ENCODE results near the gene PROP1.

The PROP1 gene

GRCh38 chr5:177964471-177964870 is 31.6 kb downstream of the PROP1 start:
- no peaks in the 10 kb centered on the region for H3K9me2 ChIP-seq (replicated peaks; ENCODE audit: control insufficient read depth, low read length)
- no peaks in the 10 kb centered on the region for H3K4me1 ChIP-seq (ENCODE audit: control insufficient read depth, low read length)
- H3K79me2 ChIP-seq (ENCODE audit: control insufficient read depth, low read length) = no peaks in the 10 kb centered on the region
- no peak overlapping the region for H3K27ac ChIP-seq (ENCODE audit: low read depth, low read length)
- peaks cover 8% of the 10 kb centered on the region; the same call in 1 of the 2 replicates for H3K9me3 ChIP-seq (ENCODE audit: control insufficient read depth, insufficient read depth, low read length)
- no peaks in the 10 kb centered on the region for H3K27me3 ChIP-seq (ENCODE audit: control insufficient read depth, low read length)
- no peak overlapping the region for H3K4me2 ChIP-seq (ENCODE audit: low read length)
- H4K20me1 ChIP-seq (ENCODE audit: control insufficient read depth, insufficient read depth, low read depth, low read length) = no peaks in the 10 kb centered on the region
- no peak overlapping the region for H3K4me3 ChIP-seq (ENCODE audit: low read length)
- H3F3A ChIP-seq (ENCODE audit: control insufficient read depth, insufficient read depth) = no peaks in the 10 kb centered on the region
- H3K36me3 ChIP-seq (ENCODE audit: control insufficient read depth, low read length) = no peaks in the 10 kb centered on the region
- TF ChIP-seq EZH2phosphoT487 (IDR thresholded peaks at IDR 0.05; ENCODE audit: borderline replicate concordance, low read length) (no peak), CTCF (IDR thresholded peaks at IDR 0.05; ENCODE audit: low read depth, low read length, poor library complexity, severe bottlenecking) (no peak)

GRCh38 chr5:177963966-177964365 is 32.1 kb downstream of the PROP1 start:
- Histone ChIP-seq H3K27ac (ENCODE audit: low read depth, low read length) (no peak overlapping the region), H3K36me3 (ENCODE audit: control insufficient read depth, low read length) (no peaks in the 10 kb centered on the region), H3F3A (ENCODE audit: control insufficient read depth, insufficient read depth) (no peaks in the 10 kb centered on the region), H4K20me1 (ENCODE audit: control insufficient read depth, insufficient read depth, low read depth, low read length) (no peaks in the 10 kb centered on the region), H3K4me1 (ENCODE audit: control insufficient read depth, low read length) (no peaks in the 10 kb centered on the region), H3K9me2 (replicated peaks; ENCODE audit: control insufficient read depth, low read length) (no peaks in the 10 kb centered on the region), H3K27me3 (ENCODE audit: control insufficient read depth, low read length) (no peaks in the 10 kb centered on the region), H3K4me2 (ENCODE audit: low read length) (no peak overlapping the region), H3K4me3 (ENCODE audit: low read length) (no peak overlapping the region), H3K79me2 (ENCODE audit: control insufficient read depth, low read length) (no peaks in the 10 kb centered on the region), H3K9me3 (ENCODE audit: control insufficient read depth, insufficient read depth, low read length) (peaks cover 8% of the 10 kb centered on the region; the same call in 1 of the 2 replicates)
- TF ChIP-seq CTCF (IDR thresholded peaks at IDR 0.05; ENCODE audit: low read depth, low read length, poor library complexity, severe bottlenecking) (no peak), EZH2phosphoT487 (IDR thresholded peaks at IDR 0.05; ENCODE audit: borderline replicate concordance, low read length) (no peak)

GRCh38 chr5:177959315-177959714 is 36.7 kb downstream of the PROP1 start:
- Histone ChIP-seq H3K4me3 (ENCODE audit: low read length) (no peak overlapping the region), H3K27ac (ENCODE audit: low read depth, low read length) (no peak overlapping the region), H3K36me3 (ENCODE audit: control insufficient read depth, low read length) (no peaks in the 10 kb centered on the region), H3K4me2 (ENCODE audit: low read length) (no peak overlapping the region), H3K79me2 (ENCODE audit: control insufficient read depth, low read length) (no peaks in the 10 kb centered on the region), H3K9me2 (replicated peaks; ENCODE audit: control insufficient read depth, low read length) (no peaks in the 10 kb centered on the region), H3K4me1 (ENCODE audit: control insufficient read depth, low read length) (no peaks in the 10 kb centered on the region), H3F3A (ENCODE audit: control insufficient read depth, insufficient read depth) (no peaks in the 10 kb centered on the region), H3K9me3 (ENCODE audit: control insufficient read depth, insufficient read depth, low read length) (peaks cover 8% of the 10 kb centered on the region; the same call in 1 of the 2 replicates), H4K20me1 (ENCODE audit: control insufficient read depth, insufficient read depth, low read depth, low read length) (no peaks in the 10 kb centered on the region), H3K27me3 (ENCODE audit: control insufficient read depth, low read length) (no peaks in the 10 kb centered on the region)
- TF ChIP-seq EZH2phosphoT487 (IDR thresholded peaks at IDR 0.05; ENCODE audit: borderline replicate concordance, low read length) = no peak
- TF ChIP-seq CTCF (IDR thresholded peaks at IDR 0.05; ENCODE audit: low read depth, low read length, poor library complexity, severe bottlenecking) = no peak

Data from DOHH2 (cell line).